Testis (tissue), 2 donors: ENCODE measurements around the gene VGLL4.

Source experiments
- CTCF ChIP-seq, 3 experiments: fragments of 450-650 bp in 2 of 3; fragments of 200-600 bp in 1 of 3; sonication (generic) in 1 of 3; IDR thresholded peaks; one replicate each; pipeline ENCODE4 v1.5.1; 2016 to 2019; ENCODE audit warnings: antibody characterized with exemption in 3 of 3, mild to moderate bottlenecking in 2 of 3, moderate library complexity in 1 of 3
- POLR2A ChIP-seq: fragments of 450-650 bp; IDR thresholded peaks from one replicate; pipeline ENCODE4 v1.6.1; 2017; ENCODE audit warnings: antibody characterized with exemption, mild to moderate bottlenecking, moderate library complexity

GRCh38 chr3:11534011-11534792 is 109.5 kb downstream of the VGLL4 start:
- TF ChIP-seq CTCF (IDR thresholded peaks at IDR 0.05) (no peak), POLR2A (no peak)
